Neuronal stem cell (in vitro differentiated cells): ENCODE results near the gene FAM181A.

ENCODE experiments used
- DNase-seq: peaks from one replicate; pipeline ENCODE4 v3.0.0-alpha.2; 2013; ENCODE audit warnings: low spot score
- H2AFZ ChIP-seq: one replicate; pipeline ENCODE4 v1.6.1; 2013; ENCODE audit warnings: mild to moderate bottlenecking, low read length, inconsistent platforms
- H2AK5ac ChIP-seq: 2 replicates; pipeline ENCODE4 v1.6.1; 2013; ENCODE audit warnings: low read depth, mild to moderate bottlenecking, inconsistent platforms, low read length, moderate library complexity, mixed read lengths
- H2BK120ac ChIP-seq: 2 replicates; pipeline ENCODE4 v1.6.1; 2013; ENCODE audit warnings: low read depth, mild to moderate bottlenecking, inconsistent platforms, low read length, moderate library complexity, mixed read lengths
- H2BK12ac ChIP-seq: one replicate; pipeline ENCODE4 v1.6.1; 2013; ENCODE audit warnings: low read length, inconsistent platforms
- H2BK15ac ChIP-seq: 2 replicates; pipeline ENCODE4 v1.6.1; 2013; ENCODE audit warnings: mild to moderate bottlenecking, low read length, inconsistent platforms, mixed read lengths
- H2BK5ac ChIP-seq: one replicate; pipeline ENCODE4 v1.6.1; 2013; ENCODE audit warnings: inconsistent platforms, mild to moderate bottlenecking, low read length, moderate library complexity
- H3K14ac ChIP-seq: one replicate; pipeline ENCODE4 v1.6.1; 2013; ENCODE audit warnings: low read length, inconsistent platforms
- H3K18ac ChIP-seq: 2 replicates; pipeline ENCODE4 v1.6.1; 2013; ENCODE audit warnings: low read length, inconsistent platforms
- H3K23ac ChIP-seq: 2 replicates; pipeline ENCODE4 v1.6.1; 2013; ENCODE audit warnings: low read depth, mild to moderate bottlenecking, mixed read lengths, low read length, inconsistent platforms; ENCODE audit not compliant: poor library complexity
- H3K27ac ChIP-seq: replicated peaks from 3 replicates; pipeline ENCODE4 v1.5.1; 2013; ENCODE audit warnings: low read length, inconsistent platforms
- H3K27me3 ChIP-seq, 3 experiments: 2 replicates each; pipeline ENCODE4 v1.6.1; 2013; ENCODE audit warnings: low read length in 3 of 3, mild to moderate bottlenecking in 2 of 3, inconsistent platforms in 1 of 3, low read depth in 1 of 3, mixed read lengths in 1 of 3, moderate library complexity in 1 of 3; ENCODE audit not compliant: control insufficient read depth in 3 of 3, insufficient read depth in 3 of 3
- H3K36me3 ChIP-seq, 2 donors: replicated peaks in 1 of 2; 2 replicates each; pipeline ENCODE4 v1.6.1; 2013; ENCODE audit warnings: low read length in 2 of 2; ENCODE audit not compliant: control insufficient read depth in 2 of 2, insufficient read depth in 2 of 2
- H3K4ac ChIP-seq: 2 replicates; pipeline ENCODE4 v1.6.1; 2013; ENCODE audit warnings: inconsistent platforms, mild to moderate bottlenecking, low read length, moderate library complexity
- H3K4me1 ChIP-seq, 2 donors: 1 replicate in 1 of 2; 2 replicates in 1 of 2; pipeline ENCODE4 v1.6.1; 2013; ENCODE audit warnings: low read length in 2 of 2, low read depth in 1 of 2; ENCODE audit not compliant: control insufficient read depth in 2 of 2, insufficient read depth in 1 of 2
- H3K4me2 ChIP-seq: one replicate; pipeline ENCODE4 v1.6.1; 2013; ENCODE audit warnings: mild to moderate bottlenecking, low read length, inconsistent platforms; ENCODE audit not compliant: insufficient read depth, poor library complexity, severe bottlenecking
- H3K4me3 ChIP-seq, 2 donors: 2 replicates each; pipeline ENCODE4 v1.5.1; 2013; ENCODE audit warnings: low read length in 2 of 2, mild to moderate bottlenecking in 2 of 2, inconsistent platforms in 1 of 2, moderate library complexity in 1 of 2
- H3K79me1 ChIP-seq: one replicate; pipeline ENCODE4 v1.6.1; 2013; ENCODE audit warnings: low read depth, mild to moderate bottlenecking, inconsistent platforms, low read length, moderate library complexity
- H3K9ac ChIP-seq: one replicate; pipeline ENCODE4 v1.6.1; 2013; ENCODE audit warnings: mild to moderate bottlenecking, low read depth, low read length, inconsistent platforms; ENCODE audit not compliant: poor library complexity
- H3K9me3 ChIP-seq, 2 donors: replicated peaks in 1 of 2; 2 replicates each; pipeline versions ENCODE3 to v1.6.1; 2013; ENCODE audit warnings: low read length in 2 of 2, mild to moderate bottlenecking in 2 of 2, inconsistent platforms in 1 of 2, low read depth in 1 of 2, mixed read lengths in 1 of 2, moderate library complexity in 1 of 2; ENCODE audit not compliant: control insufficient read depth in 2 of 2, insufficient read depth in 1 of 2
- H4K8ac ChIP-seq: one replicate; pipeline ENCODE4 v1.6.1; 2013; ENCODE audit warnings: low read depth, mild to moderate bottlenecking, inconsistent platforms, low read length, moderate library complexity
- H4K91ac ChIP-seq: one replicate; pipeline ENCODE4 v1.6.1; 2013; ENCODE audit warnings: low read length, low read depth, mild to moderate bottlenecking, inconsistent platforms; ENCODE audit not compliant: poor library complexity
- WGBS, 2 donors: extraction: QIAGEN DNeasy Blood & Tissue Kit; methylation state at CpG; one replicate each; pipeline ENCODE4 v1.1.7; 2013; ENCODE audit warnings: missing lambda C conversion rate in 2 of 2, mixed read lengths in 1 of 2; ENCODE audit not compliant: insufficient read length in 2 of 2, insufficient replicate concordance in 1 of 2; ENCODE audit errors: extremely low coverage in 2 of 2; 5-methylcytosine and 5-hydroxymethylcytosine counted together

Gene FAM181A

DNA sequence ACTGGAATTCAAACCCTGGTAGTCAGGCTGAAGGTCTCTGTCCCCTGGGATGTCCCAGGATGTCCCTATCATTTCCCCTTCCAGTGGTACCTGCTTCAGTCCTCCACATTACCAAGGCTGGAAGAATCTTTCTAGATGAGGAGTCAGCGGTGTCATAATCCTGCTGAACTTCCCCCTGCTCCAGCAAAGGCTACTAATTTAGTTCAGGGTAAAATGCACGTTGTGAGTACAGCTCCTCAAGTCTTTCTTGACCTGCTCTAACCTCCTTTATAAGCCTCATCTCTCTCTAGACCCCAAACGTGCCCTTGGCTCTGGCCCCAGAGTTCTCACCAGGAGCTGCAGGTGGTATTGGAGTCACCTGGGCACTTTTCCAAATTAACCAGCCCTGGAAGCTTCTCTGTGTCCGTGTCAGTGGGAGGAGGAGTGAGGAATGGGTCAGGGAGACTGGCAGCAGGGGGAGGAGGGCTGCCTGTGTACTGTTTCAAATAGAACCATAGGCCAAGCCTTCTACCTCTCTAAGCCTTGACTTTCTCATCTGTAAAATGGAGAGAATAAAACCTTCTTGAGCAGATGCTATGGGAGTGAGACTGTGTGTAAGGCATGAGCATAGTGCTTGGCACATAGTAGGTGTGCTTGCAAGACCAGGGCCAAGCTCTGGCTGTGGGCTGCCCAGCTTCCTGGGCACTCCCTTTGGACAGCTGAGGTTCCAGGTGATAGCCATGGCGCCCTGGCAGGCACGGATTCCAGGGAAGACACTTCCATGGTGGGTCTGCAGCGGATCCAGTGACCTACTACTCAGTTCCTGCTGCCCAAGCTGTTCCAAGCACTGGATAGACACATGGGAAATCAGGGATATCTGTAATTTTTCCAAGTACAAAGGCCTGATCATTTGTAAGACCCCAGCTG, 24.7 kb downstream of the FAM181A start:
- no peak overlapping the region for H3K9ac ChIP-seq
- H3K27ac ChIP-seq: no peak overlapping the region
- no peak overlapping the region for H2AK5ac ChIP-seq
- H3K4me1 ChIP-seq: peaks cover 2 to 8% of the 10 kb centered on the region in 2 donors
- no CpG with 5 or more reads among the region's 7 CpGs for WGBS, 2 donors
- no peak overlapping the region for H3K18ac ChIP-seq
- H2BK5ac ChIP-seq: no peak overlapping the region
- no peak overlapping the region for H4K91ac ChIP-seq
- DNase-seq: no peak
- peaks cover 0 to 16% (median 0%) of the 10 kb centered on the region in 3 experiments for H3K27me3 ChIP-seq
- H3K4me2 ChIP-seq: no peak overlapping the region
- H3K4me3 ChIP-seq: peak overlapping the region in 1 of 2 donors; percentile 30
- H4K8ac ChIP-seq: no peak overlapping the region
- no peak overlapping the region for H3K23ac ChIP-seq
- H3K36me3 ChIP-seq: no peaks in the 10 kb centered on the region
- H2BK12ac ChIP-seq: no peak overlapping the region
- H3K79me1 ChIP-seq: no peaks in the 10 kb centered on the region
- no peak overlapping the region for H3K14ac ChIP-seq
- no peak overlapping the region for H2BK15ac ChIP-seq
- H3K9me3 ChIP-seq: no peaks in the 10 kb centered on the region
- no peak overlapping the region for H2BK120ac ChIP-seq
- no peak overlapping the region for H3K4ac ChIP-seq
- no peak overlapping the region for H2AFZ ChIP-seq

GRCh38 chr14:93952829-93953228, 25.7 kb downstream of the FAM181A start:
- Histone ChIP-seq H3K27ac (no peak overlapping the region), H3K18ac (no peak overlapping the region), H4K91ac (no peak overlapping the region), H3K9me3 (no peaks in the 10 kb centered on the region), H2AK5ac (no peak overlapping the region), H3K27me3 (peaks cover 0 to 21% (median 0%) of the 10 kb centered on the region in 3 experiments), H3K79me1 (no peaks in the 10 kb centered on the region), H3K4me3 (peak overlapping the region in 1 of 2 donors; percentile 41), H2BK12ac (no peak overlapping the region), H3K14ac (peak overlapping the region; percentile 11), H4K8ac (no peak overlapping the region), H3K23ac (no peak overlapping the region), H3K9ac (no peak overlapping the region), H3K4me1 (peaks cover 2 to 4% of the 10 kb centered on the region in 2 donors), H3K4ac (no peak overlapping the region), H3K36me3 (no peaks in the 10 kb centered on the region), H3K4me2 (no peak overlapping the region), H2BK5ac (no peak overlapping the region), H2BK120ac (no peak overlapping the region), H2AFZ (no peak overlapping the region), H2BK15ac (no peak overlapping the region)
- DNase-seq: no peak
- no CpG with 5 or more reads among the region's 3 CpGs for WGBS, 2 donors

GRCh38 chr14:93953263-93953662, 26.1 kb downstream of the FAM181A start:
- Histone ChIP-seq H3K14ac (no peak overlapping the region), H3K9ac (no peak overlapping the region), H2BK15ac (no peak overlapping the region), H2AFZ (no peak overlapping the region), H3K4me2 (no peak overlapping the region), H3K79me1 (no peaks in the 10 kb centered on the region), H4K8ac (no peak overlapping the region), H2BK12ac (no peak overlapping the region), H3K4me3 (no peak overlapping the region), H4K91ac (no peak overlapping the region), H3K27me3 (peaks cover 0 to 19% (median 0%) of the 10 kb centered on the region in 3 experiments), H3K4ac (no peak overlapping the region), H3K9me3 (no peaks in the 10 kb centered on the region), H2BK5ac (no peak overlapping the region), H3K36me3 (no peaks in the 10 kb centered on the region), H3K23ac (no peak overlapping the region), H3K18ac (peak overlapping the region; percentile 3), H3K27ac (no peak overlapping the region), H2BK120ac (no peak overlapping the region), H3K4me1 (peaks cover 2 to 4% of the 10 kb centered on the region in 2 donors), H2AK5ac (no peak overlapping the region)
- no CpG with 5 or more reads among the region's 14 CpGs for WGBS, 2 donors
- no peak for DNase-seq

- H3K23ac ChIP-seq: no peak overlapping the region
- H3K4ac ChIP-seq: no peak overlapping the region
- no peak overlapping the region for H3K27ac ChIP-seq
- H2BK5ac ChIP-seq: peak overlapping the region; percentile 7
- no peaks in the 10 kb centered on the region for H3K9me3 ChIP-seq
- no peak overlapping the region for H4K91ac ChIP-seq
- no peak overlapping the region for H2AFZ ChIP-seq
- H3K14ac ChIP-seq: peak overlapping the region; percentile 61
- no peaks in the 10 kb centered on the region for H3K36me3 ChIP-seq
- H2BK12ac ChIP-seq: no peak overlapping the region
- peaks cover 0 to 17% (median 0%) of the 10 kb centered on the region in 3 experiments for H3K27me3 ChIP-seq
- H4K8ac ChIP-seq: no peak overlapping the region
- no CpG with 5 or more reads among the region's 18 CpGs for WGBS, 2 donors
- DNase-seq: no peak
- H3K4me2 ChIP-seq: no peak overlapping the region
- H2AK5ac ChIP-seq: peak overlapping the region; percentile 67
- H3K4me3 ChIP-seq: peak overlapping the region in 1 of 2 donors; percentile 2
- no peak overlapping the region for H2BK120ac ChIP-seq
- H2BK15ac ChIP-seq: peak overlapping the region; percentile 33
- no peak overlapping the region for H3K9ac ChIP-seq
- peaks cover 2 to 4% of the 10 kb centered on the region in 2 donors for H3K4me1 ChIP-seq
- H3K79me1 ChIP-seq: no peaks in the 10 kb centered on the region
- peak overlapping the region; percentile 90 for H3K18ac ChIP-seq
Measured at GRCh38 chr14:93953739-93954515, 26.8 kb downstream of the FAM181A start.
